Stimulated activated CD8-positive, alpha-beta memory T cell treated with anti-CD3 and anti-CD28 coated beads, Interleukin-7, amount 100 ng/mL, for 4 hours (primary cell): ENCODE data around the gene CHADL.
"Not testable (repeated sequence)": the region's sequence is repeated elsewhere in the genome, so short reads cannot be mapped to it uniquely, and the experiment has no call there.

Experiments
- DNase-seq, 2 donors: peaks; one replicate each; pipeline ENCODE4 v3.0.0-alpha.2; 2020; ENCODE audit warnings: low read depth in 2 of 2

Gene CHADL

DNA sequence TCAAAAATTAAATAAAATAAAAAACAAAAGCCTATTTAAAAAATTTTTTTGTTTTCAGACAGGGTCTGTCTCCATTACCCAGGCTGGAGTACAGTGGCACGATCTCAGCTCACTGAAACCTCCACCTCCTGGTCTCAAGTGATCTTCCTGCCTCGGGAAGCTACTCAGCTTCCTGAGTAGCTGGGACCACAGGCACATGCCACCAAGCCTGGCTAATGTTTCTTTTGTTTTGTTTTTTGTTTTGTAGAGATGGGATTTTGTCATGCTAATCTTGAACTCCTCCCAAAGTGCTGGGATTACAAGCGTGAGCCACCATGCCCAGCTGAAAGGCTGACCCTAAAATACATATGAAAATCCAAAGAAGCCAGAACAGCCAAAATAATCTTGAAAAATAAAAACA, 56.1 kb downstream of the CHADL start:
- DNase-seq = no peak

DNA sequence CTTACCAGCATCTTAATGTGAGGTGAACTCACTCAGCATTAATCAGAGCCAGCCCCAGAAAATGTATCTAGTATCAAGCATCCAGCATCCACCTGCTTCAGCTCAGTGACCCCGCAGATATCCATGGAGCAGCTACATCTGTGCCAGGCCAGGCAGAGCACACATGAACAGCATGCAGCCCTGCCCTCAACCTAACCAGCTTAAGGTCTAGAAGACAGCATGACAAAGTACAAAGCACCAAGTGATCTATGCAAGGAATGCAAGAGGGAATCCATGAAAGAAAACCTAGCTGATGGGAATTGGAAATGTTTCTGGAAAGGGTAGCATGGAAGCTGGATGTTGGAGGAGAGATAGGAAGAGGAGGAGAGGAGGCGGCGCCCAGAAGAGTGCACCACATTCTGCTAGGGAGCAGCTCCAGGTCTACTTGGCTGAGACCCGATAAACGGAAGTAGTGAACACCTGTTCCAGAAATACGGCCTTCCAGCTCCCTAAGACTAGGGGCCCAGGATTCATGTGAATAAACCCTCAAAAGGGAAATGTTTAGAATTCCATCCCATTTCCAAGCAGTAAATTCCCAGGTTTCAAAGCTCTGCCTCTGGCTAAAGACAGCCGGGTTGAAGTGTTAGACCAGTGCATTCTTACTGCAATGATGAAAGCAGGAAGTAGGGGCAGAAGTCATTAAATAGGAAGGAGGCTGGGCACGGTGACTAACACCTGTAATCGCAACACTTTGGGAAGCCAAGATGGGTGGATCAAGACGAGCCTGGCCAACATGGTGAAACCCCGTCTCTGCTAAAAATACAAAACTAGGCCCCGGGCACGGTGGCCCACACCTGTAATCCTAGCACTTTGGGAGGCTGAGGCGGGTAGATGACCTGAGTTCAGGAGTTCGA, 59.1 kb downstream of the CHADL start:
- DNase-seq = no peak

DNA sequence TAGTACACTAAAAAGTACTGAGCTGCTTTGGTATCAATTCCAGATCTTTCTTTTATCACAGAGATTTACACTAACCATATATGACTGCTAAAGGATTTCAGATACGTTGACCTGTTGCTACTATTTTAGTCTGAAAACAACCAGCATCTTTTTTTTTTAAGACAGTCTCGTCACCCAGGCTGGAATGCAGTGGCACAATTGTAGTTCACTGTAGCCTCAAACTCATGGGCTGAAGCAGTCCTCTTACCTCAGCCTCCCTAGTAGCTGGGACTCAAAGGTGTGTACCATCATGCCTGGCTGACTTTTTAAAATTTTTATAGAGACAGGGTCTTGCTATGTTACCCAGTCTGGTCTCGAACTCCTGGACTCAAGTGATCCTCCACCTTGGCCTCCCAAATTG, 59.8 kb downstream of the CHADL start:
- no peak for DNase-seq

DNA sequence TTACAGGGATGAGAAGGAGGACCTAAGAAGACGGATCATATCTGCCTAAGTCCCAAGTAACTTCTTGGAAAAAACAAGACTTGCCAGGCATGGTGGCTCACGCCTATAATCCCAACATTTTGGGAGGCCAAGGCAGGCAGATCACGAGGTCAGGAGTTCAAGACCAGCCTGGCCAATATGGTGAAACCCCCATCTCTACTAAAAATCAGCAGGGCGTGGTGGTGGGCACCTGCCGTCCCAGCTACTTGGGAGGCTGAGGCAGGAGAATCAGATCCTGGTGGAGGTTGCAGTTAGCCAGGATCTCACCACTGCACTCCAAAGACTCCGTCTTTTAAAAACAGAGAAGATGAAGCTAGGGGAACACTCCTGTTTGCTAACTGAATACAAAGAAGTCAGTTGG, 60.4 kb downstream of the CHADL start:
- not testable (repeated sequence) for DNase-seq
